Karpas-422 (cell line): ENCODE data around the gene UBAC1. TPM values are rescaled to one million over a fixed set of nuclear protein-coding genes. Genes with fewer than 3 reads are reported as not detected.

ENCODE experiments used
- DNase-seq: peaks from one replicate; pipeline ENCODE4 v3.0.0-alpha.2; 2015
- H2AFZ ChIP-seq: fragments of 200-600 bp; sonication (generic); 2 replicates; pipeline ENCODE4 v1.6.1; 2014; ENCODE audit warnings: antibody characterized with exemption, low read length, mixed read lengths
- H3K27ac ChIP-seq: fragments of 200-600 bp; sonication (generic); 2 replicates; pipeline ENCODE4 v1.5.1; 2014; ENCODE audit warnings: mild to moderate bottlenecking, low read length, moderate library complexity
- H3K27me3 ChIP-seq: fragments of 200-600 bp; sonication (generic); 2 replicates; pipeline ENCODE4 v1.6.1; 2014; ENCODE audit warnings: low read length, mixed read lengths
- H3K36me3 ChIP-seq: fragments of 200-600 bp; sonication (generic); 2 replicates; pipeline ENCODE4 v1.6.1; 2014; ENCODE audit warnings: low read length, mixed read lengths; ENCODE audit not compliant: insufficient read depth
- H3K4me1 ChIP-seq: fragments of 200-600 bp; sonication (generic); 2 replicates; pipeline ENCODE4 v1.6.1; 2014; ENCODE audit warnings: mild to moderate bottlenecking, low read length, mixed read lengths
- H3K4me2 ChIP-seq: fragments of 200-600 bp; sonication (generic); 2 replicates; pipeline ENCODE4 v1.6.1; 2014; ENCODE audit warnings: low read length, low read depth, mild to moderate bottlenecking; ENCODE audit not compliant: poor library complexity, severe bottlenecking
- H3K4me3 ChIP-seq: fragments of 200-600 bp; sonication (generic); 2 replicates; pipeline ENCODE4 v1.5.1; 2014; ENCODE audit warnings: mild to moderate bottlenecking, antibody characterized with exemption, low read length, mixed read lengths
- H3K79me2 ChIP-seq: fragments of 200-600 bp; sonication (generic); 2 replicates; pipeline ENCODE4 v1.6.1; 2014; ENCODE audit warnings: mild to moderate bottlenecking, low read length, mixed read lengths
- H3K9ac ChIP-seq: fragments of 200-600 bp; sonication (generic); 2 replicates; pipeline ENCODE4 v1.6.0; 2014; ENCODE audit warnings: low read length
- H3K9me2 ChIP-seq: fragments of 200-600 bp; sonication (generic), shearing (Covaris generic); replicated peaks from 2 replicates; pipeline ENCODE4 v1.6.0; 2014; ENCODE audit warnings: mild to moderate bottlenecking, low read length, moderate library complexity; ENCODE audit not compliant: insufficient read depth
- H3K9me3 ChIP-seq: fragments of 300-700, 200-600 bp; sonication (generic); 2 replicates; pipeline ENCODE4 v1.6.1; 2014; ENCODE audit warnings: low read length, mixed read lengths
- H4K20me1 ChIP-seq: fragments of 200-600 bp; sonication (generic); 2 replicates; pipeline ENCODE4 v1.6.1; 2014; ENCODE audit warnings: mild to moderate bottlenecking, antibody characterized with exemption, low read length, low read depth; ENCODE audit not compliant: insufficient read depth
- total RNA-seq: library from RNA; depleted of rRNA; stranded (reverse); fragments of >200 nt; shearing (Covaris generic); gene quantifications from 2 replicates; pipeline ENCODE4 v1.2.3, GENCODE V29; 2014; ENCODE audit warnings: low replicate concordance

The UBAC1 gene
- total RNA-seq, 1 experiment from 2014 or later: 32.1 TPM

DNA sequence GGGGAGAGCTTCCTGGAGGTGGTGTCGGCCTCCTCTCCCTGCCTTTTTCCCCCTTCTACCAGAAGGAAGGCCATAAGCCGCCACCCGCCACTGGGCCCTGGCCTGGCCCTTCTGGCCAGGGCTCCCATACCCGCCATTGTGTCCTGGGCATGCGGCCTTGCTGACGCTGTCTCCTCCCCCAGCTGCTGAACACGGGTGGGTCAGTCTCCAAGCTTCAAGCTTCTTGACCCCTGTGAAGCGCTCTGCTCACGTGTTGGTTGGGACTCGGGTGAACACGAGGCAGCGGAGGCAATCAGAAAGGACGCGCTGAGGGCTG is 24.2 kb upstream of the UBAC1 start:
- H3K4me1 ChIP-seq: no peaks in the 10 kb centered on the region
- H3K79me2 ChIP-seq: no peaks in the 10 kb centered on the region
- H3K36me3 ChIP-seq: no peaks in the 10 kb centered on the region
- no peaks in the 10 kb centered on the region for H3K27me3 ChIP-seq
- no peak overlapping the region for H3K9ac ChIP-seq
- H4K20me1 ChIP-seq: no peaks in the 10 kb centered on the region; the same call in 1 of the 2 replicates
- no peak overlapping the region for H3K27ac ChIP-seq
- H3K9me2 ChIP-seq: no peaks in the 10 kb centered on the region
- no peak overlapping the region for H3K4me3 ChIP-seq
- no peak for DNase-seq
- no peak overlapping the region for H2AFZ ChIP-seq
- no peak overlapping the region for H3K4me2 ChIP-seq
- H3K9me3 ChIP-seq: no peaks in the 10 kb centered on the region

DNA sequence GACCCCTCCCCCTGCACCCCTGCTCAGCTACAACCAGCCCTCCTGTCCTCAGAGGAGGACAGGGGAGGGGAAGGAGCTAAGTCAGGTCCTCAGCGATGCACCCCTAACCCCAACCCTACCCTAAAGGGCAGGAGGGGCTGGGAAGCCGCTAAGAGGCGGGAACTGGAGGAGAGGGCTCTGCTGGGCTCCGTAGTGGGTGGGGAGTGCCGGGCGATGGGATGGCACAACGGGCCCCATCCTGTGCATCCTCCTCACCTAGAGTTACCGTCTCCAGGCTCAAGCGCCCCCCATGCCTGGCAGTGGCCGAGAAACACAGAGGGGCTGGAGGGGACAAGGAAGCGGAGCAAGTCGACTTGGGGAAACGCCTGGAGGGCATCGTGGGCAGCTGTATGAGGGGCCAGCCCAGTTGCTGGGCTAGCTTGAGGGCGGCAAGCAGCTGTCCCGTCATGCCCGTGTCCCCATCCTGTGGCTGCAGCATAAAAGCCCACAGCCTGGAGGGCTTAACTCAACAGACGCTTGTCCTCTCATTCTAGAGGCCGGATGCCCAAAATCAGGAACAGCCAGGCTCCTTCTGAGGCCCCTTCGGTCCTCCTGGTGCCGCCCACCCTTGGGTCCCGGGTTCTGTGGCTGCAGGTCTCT is 23.0 kb upstream of the UBAC1 start:
- no peaks in the 10 kb centered on the region for H3K79me2 ChIP-seq
- no peaks in the 10 kb centered on the region for H3K36me3 ChIP-seq
- H3K4me3 ChIP-seq: no peak overlapping the region
- H4K20me1 ChIP-seq: no peaks in the 10 kb centered on the region; the same call in 1 of the 2 replicates
- H3K9me3 ChIP-seq: no peaks in the 10 kb centered on the region
- peaks cover 1% of the 10 kb centered on the region for H3K4me1 ChIP-seq
- no peak overlapping the region for H3K9ac ChIP-seq
- H3K27ac ChIP-seq: no peak overlapping the region
- no peak for DNase-seq
- no peaks in the 10 kb centered on the region for H3K9me2 ChIP-seq
- H3K27me3 ChIP-seq: no peaks in the 10 kb centered on the region
- no peak overlapping the region for H2AFZ ChIP-seq
- H3K4me2 ChIP-seq: no peak overlapping the region

- Histone ChIP-seq H3K9me3 (no peaks in the 10 kb centered on the region), H2AFZ (no peak overlapping the region), H3K9ac (no peak overlapping the region), H3K9me2 (no peaks in the 10 kb centered on the region), H3K4me3 (no peak overlapping the region), H3K27me3 (no peaks in the 10 kb centered on the region), H3K79me2 (no peaks in the 10 kb centered on the region), H3K36me3 (no peaks in the 10 kb centered on the region), H4K20me1 (no peaks in the 10 kb centered on the region; the same call in 1 of the 2 replicates), H3K4me2 (no peak overlapping the region), H3K4me1 (peaks cover 9% of the 10 kb centered on the region), H3K27ac (no peak overlapping the region)
- DNase-seq: no peak
These were observed 22.3 kb upstream of the UBAC1 start for GRCh38 chr9:135983208-135984071.

DNA sequence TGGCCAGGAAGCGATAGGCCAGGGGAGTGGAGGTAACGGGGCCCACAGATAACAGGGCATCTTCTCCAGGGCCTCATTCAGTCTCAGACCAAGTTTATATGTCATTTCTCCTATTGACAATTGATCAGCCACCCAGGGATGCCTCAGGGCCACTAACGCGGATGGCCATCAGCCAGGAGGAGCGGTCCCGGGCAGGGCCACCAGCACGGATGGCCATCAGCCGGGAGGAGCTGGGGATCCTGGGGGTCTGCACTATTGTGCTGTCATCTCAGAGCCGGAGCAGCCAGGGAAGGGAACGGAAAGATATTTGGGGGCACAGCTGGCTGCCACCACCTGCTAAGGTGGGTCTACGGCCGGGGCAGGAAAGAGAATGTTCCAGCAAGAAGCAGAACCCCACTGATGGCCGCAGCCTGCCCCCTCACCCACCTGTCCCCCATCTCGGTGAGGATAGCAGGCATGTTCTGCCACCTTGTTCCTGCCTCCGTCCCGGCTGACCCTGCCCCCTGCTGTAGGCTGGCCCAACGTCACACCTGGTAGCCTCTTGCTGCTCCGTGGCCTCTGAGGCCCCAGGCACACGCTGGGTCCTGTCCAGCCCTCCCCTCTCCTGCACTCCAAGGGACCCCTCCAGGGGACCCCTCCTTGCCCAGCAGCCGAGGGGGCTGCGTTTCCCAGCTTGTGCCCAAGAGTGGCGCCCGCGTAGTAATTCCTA is 21.5 kb upstream of the UBAC1 start:
- H3K27me3 ChIP-seq: no peaks in the 10 kb centered on the region
- H3K9me3 ChIP-seq: no peaks in the 10 kb centered on the region
- H3K9me2 ChIP-seq: no peaks in the 10 kb centered on the region
- H3K79me2 ChIP-seq: no peaks in the 10 kb centered on the region
- H3K36me3 ChIP-seq: no peaks in the 10 kb centered on the region
- no peaks in the 10 kb centered on the region; the same call in 1 of the 2 replicates for H4K20me1 ChIP-seq
- DNase-seq: no peak
- no peak overlapping the region for H3K9ac ChIP-seq
- H3K4me3 ChIP-seq: no peak overlapping the region
- H3K27ac ChIP-seq: no peak overlapping the region
- no peak overlapping the region for H2AFZ ChIP-seq
- no peak overlapping the region for H3K4me2 ChIP-seq
- peaks cover 9% of the 10 kb centered on the region for H3K4me1 ChIP-seq

DNA sequence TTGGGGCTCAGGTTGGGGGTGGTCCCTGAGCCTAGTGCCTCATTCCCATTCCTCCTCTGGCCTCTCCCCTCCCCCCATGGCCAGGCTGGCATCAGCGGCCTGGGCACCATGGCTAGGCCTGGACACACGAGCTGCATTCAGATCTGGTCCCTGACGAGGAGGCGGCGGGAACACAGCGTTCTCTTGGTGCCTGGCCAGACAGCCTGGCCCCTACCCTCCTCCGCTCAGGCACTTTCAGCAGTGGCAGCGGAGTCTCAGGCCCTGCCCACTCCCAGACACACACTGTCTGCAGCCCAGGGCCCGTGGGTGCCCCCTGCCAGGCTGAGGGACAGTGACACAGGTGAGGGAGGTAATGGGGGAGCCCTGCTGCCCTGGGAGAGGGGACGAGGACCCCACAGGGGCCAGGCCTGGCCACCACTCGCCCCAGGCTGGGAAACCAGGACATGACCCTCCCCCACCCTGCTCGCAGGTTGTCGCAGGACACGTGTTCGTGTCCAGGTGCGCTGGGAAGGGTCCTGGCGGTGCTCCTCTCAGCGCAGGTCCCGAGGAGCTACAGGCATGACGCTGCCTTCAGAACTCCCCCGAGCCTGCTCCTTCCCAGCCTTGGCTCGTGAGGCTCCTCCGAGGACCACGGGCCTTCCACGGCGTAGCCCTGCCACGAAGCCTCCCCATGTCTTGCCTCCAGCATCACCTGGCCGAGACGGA is 19.9 kb upstream of the UBAC1 start:
- H3K36me3 ChIP-seq: no peaks in the 10 kb centered on the region
- no peak overlapping the region for H3K4me3 ChIP-seq
- no peaks in the 10 kb centered on the region for H3K9me3 ChIP-seq
- H3K4me1 ChIP-seq: peaks cover 9% of the 10 kb centered on the region
- H3K79me2 ChIP-seq: no peaks in the 10 kb centered on the region
- H3K4me2 ChIP-seq: no peak overlapping the region
- no peaks in the 10 kb centered on the region for H3K27me3 ChIP-seq
- no peak overlapping the region for H3K27ac ChIP-seq
- no peaks in the 10 kb centered on the region for H3K9me2 ChIP-seq
- DNase-seq: no peak
- no peaks in the 10 kb centered on the region; the same call in 1 of the 2 replicates for H4K20me1 ChIP-seq
- H2AFZ ChIP-seq: no peak overlapping the region
- H3K9ac ChIP-seq: no peak overlapping the region

DNA sequence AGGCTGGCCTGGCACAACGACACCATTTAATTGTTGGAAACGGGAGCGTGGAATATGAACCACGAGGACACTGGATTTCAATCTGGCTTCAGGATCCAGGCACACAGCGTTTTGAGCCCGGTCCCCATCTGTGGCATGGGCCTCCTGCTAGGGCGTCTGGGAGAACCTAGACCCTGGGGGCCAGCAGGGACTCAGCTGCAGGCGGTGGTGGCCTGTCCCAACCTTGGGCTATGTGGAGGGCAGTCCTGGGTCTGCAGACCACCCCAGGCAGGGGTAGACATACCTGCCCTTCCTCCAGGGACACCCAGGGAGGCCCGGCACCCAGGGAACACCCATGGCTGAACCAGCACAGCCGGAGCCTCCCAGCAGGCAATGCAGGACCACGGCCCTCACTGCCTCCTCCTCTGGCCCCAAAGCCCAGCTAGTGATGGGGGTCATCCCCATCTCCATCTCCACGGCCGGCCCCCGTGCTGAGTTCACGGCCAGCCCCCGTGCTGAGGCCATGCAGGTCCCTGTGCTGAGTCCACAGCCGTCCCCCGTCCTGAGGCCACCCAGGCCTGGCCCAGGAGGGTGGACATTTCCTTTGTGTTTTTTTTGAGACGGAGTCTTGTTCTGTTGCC is 18.5 kb upstream of the UBAC1 start:
- no peak for DNase-seq
- Histone ChIP-seq H4K20me1 (no peaks in the 10 kb centered on the region; the same call in 1 of the 2 replicates), H3K27ac (no peak overlapping the region), H3K4me2 (no peak overlapping the region), H3K9me3 (no peaks in the 10 kb centered on the region), H3K9ac (no peak overlapping the region), H2AFZ (no peak overlapping the region), H3K4me3 (no peak overlapping the region), H3K79me2 (no peaks in the 10 kb centered on the region), H3K27me3 (no peaks in the 10 kb centered on the region), H3K4me1 (peaks cover 9% of the 10 kb centered on the region), H3K36me3 (no peaks in the 10 kb centered on the region), H3K9me2 (no peaks in the 10 kb centered on the region)

GRCh38 chr9:135978642-135979546 is 17.7 kb upstream of the UBAC1 start:
- Histone ChIP-seq H3K27ac (no peak overlapping the region), H4K20me1 (no peaks in the 10 kb centered on the region; the same call in 1 of the 2 replicates), H2AFZ (no peak overlapping the region), H3K4me3 (no peak overlapping the region), H3K9me2 (no peaks in the 10 kb centered on the region), H3K27me3 (no peaks in the 10 kb centered on the region), H3K79me2 (no peaks in the 10 kb centered on the region), H3K9ac (no peak overlapping the region), H3K4me2 (no peak overlapping the region), H3K9me3 (no peaks in the 10 kb centered on the region), H3K4me1 (peaks cover 9% of the 10 kb centered on the region), H3K36me3 (no peaks in the 10 kb centered on the region)
- no peak for DNase-seq
